Activated B cell treated with CpG ODN at 0.5 μM for 24 hours (primary cell): ENCODE results near the gene TNNC1. TPM values are rescaled to one million over a fixed set of nuclear protein-coding genes. Genes with fewer than 3 reads are reported as not detected.

ENCODE experiments used
- ATAC-seq: fragments of 200-7000 bp; cut with Tn5 transposase; one replicate; pipeline ENCODE4 v1.10.0; 2021; ENCODE audit warnings: low read depth, mild to moderate bottlenecking, moderate library complexity
- CTCF ChIA-PET: fragments of 350-600 bp; sonication (Branson Sonifier 250); formaldehyde crosslinking; loops from one replicate; lab custom pipeline; 2021; ENCODE audit warnings: antibody characterized with exemption; lab: Charles Lee
- POLR2A ChIA-PET: fragments of 350-600 bp; sonication (Branson Sonifier 250); formaldehyde crosslinking; loops from one replicate; lab custom pipeline; 2021; ENCODE audit warnings: antibody characterized with exemption; lab: Charles Lee
- DNase-seq: peaks from one replicate; pipeline ENCODE4 v3.0.0; 2022
- H3K27ac Mint-ChIP-seq: one replicate; pipeline ENCODE4 v1.8.0; 2020; ENCODE audit warnings: mixed read lengths
- H3K27me3 Mint-ChIP-seq: one replicate; pipeline ENCODE4 v1.8.0; 2021; ENCODE audit warnings: mixed read lengths
- H3K36me3 Mint-ChIP-seq: one replicate; pipeline ENCODE4 v1.8.0; 2021; ENCODE audit warnings: low read depth, mixed read lengths
- H3K4me1 Mint-ChIP-seq: one replicate; pipeline ENCODE4 v1.8.0; 2021; ENCODE audit warnings: mixed read lengths
- H3K4me3 Mint-ChIP-seq: one replicate; pipeline ENCODE4 v1.8.0; 2020; ENCODE audit warnings: mild to moderate bottlenecking, mixed read lengths
- H3K9me3 Mint-ChIP-seq: one replicate; pipeline ENCODE4 v1.8.0; 2020; ENCODE audit warnings: mixed read lengths
- intact Hi-C: fragments of 100-400 bp; cut with micrococcal nuclease; formaldehyde crosslinking; loops from one replicate; pipeline ENCODE4 v1.15.1; 2024
- total RNA-seq: library from RNA; stranded (reverse); gene quantifications from 2 replicates; pipeline ENCODE4 v1.2.3, GENCODE V29; 2022
- TF ChIP-seq, protein P1 (sequence below): fragments of 200-600 bp; IDR thresholded peaks from one replicate; pipeline ENCODE4 v1.8.0; 2022; ENCODE audit warnings: antibody characterized with exemption, mild to moderate bottlenecking

TNNC1 gene
- total RNA-seq, 1 donor from 2014 or later = not detected

DNA sequence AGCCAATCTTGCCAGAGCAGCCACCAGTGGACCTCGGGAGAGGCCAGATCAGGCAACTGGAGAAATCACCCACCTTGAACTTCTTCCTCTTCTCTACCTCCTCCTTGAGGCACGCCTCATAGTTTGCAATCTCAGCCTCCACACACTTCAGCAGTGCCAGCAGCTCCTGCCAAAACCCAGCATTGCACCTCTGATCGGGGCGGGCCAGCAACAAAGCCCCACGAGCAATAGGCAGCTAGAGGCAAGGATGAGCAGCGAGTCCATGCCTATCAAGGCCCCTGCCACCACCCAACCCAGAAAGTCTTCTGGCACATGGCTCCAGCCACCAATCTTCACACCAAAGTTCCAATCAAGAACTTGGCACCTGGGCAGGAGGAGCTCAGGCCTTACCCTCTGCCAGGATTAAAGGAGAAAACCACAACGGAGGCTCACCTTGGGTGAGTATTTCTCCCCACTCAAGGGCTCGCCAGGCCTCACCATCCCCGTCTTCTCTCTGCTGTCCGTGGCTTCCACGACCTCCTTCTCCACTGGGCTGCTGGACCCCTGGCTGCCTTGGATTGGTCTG, 51.1 kb downstream of the TNNC1 start:
- Mint-ChIP-seq H3K4me1 (no peaks in the 10 kb centered on the region), H3K9me3 (no peaks in the 10 kb centered on the region), H3K4me3 (no peak overlapping the region), H3K27ac (no peak overlapping the region), H3K27me3 (no peaks in the 10 kb centered on the region), H3K36me3 (peaks cover 80% of the 10 kb centered on the region)
- ChIA-PET CTCF (no interaction called here), POLR2A (no interaction called here)
- no peak for DNase-seq
- TF ChIP-seq, protein P1, sequence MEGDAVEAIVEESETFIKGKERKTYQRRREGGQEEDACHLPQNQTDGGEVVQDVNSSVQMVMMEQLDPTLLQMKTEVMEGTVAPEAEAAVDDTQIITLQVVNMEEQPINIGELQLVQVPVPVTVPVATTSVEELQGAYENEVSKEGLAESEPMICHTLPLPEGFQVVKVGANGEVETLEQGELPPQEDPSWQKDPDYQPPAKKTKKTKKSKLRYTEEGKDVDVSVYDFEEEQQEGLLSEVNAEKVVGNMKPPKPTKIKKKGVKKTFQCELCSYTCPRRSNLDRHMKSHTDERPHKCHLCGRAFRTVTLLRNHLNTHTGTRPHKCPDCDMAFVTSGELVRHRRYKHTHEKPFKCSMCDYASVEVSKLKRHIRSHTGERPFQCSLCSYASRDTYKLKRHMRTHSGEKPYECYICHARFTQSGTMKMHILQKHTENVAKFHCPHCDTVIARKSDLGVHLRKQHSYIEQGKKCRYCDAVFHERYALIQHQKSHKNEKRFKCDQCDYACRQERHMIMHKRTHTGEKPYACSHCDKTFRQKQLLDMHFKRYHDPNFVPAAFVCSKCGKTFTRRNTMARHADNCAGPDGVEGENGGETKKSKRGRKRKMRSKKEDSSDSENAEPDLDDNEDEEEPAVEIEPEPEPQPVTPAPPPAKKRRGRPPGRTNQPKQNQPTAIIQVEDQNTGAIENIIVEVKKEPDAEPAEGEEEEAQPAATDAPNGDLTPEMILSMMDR = no peak
- ATAC-seq = no peak
- intact Hi-C loops = no loop called here

GRCh38 chr3:52402101-52402521, 51.7 kb downstream of the TNNC1 start:
- DNase-seq = no peak
- Mint-ChIP-seq H3K9me3 (no peaks in the 10 kb centered on the region), H3K4me1 (no peaks in the 10 kb centered on the region), H3K27ac (no peak overlapping the region), H3K36me3 (peaks cover 77% of the 10 kb centered on the region), H3K4me3 (no peak overlapping the region), H3K27me3 (no peaks in the 10 kb centered on the region)
- intact Hi-C loops = no loop called here
- POLR2A ChIA-PET = no interaction called here
- no peak for ATAC-seq
- TF ChIP-seq, protein P1 = no peak
- CTCF ChIA-PET = no interaction called here

- ATAC-seq (no peak), DNase-seq (no peak)
- ChIA-PET CTCF (no interaction called here), POLR2A (no interaction called here)
- TF ChIP-seq, protein P1 = no peak
- Mint-ChIP-seq H3K4me3 (no peak overlapping the region), H3K27ac (no peak overlapping the region), H3K36me3 (peaks cover 73% of the 10 kb centered on the region), H3K27me3 (no peaks in the 10 kb centered on the region), H3K4me1 (no peaks in the 10 kb centered on the region), H3K9me3 (no peaks in the 10 kb centered on the region)
- intact Hi-C loops = no loop called here
These were observed 52.3 kb downstream of the TNNC1 start for GRCh38 chr3:52401551-52401950.

Other genes with a start within 250 kb of the TNNC1 start
- gene TLR9, start 228.4 kb downstream of the TNNC1 start, total RNA-seq = 10.4 and 11.4 TPM in 2 replicates
- 74.1 and 76.7 TPM in 2 replicates for gene TWF2, start 214.9 kb downstream of the TNNC1 start, total RNA-seq
- 44.4 and 44.6 TPM in 2 replicates for gene PPM1M, start 208.3 kb downstream of the TNNC1 start, total RNA-seq
- 84.1 and 86.4 TPM in 2 replicates for gene WDR82, start 175.4 kb downstream of the TNNC1 start, total RNA-seq
- 28.2 and 33.5 TPM in 2 replicates for gene GLYCTK, start 166.2 kb downstream of the TNNC1 start, total RNA-seq
- 22.8 and 25.8 TPM in 2 replicates for gene DNAH1, start 137.7 kb downstream of the TNNC1 start, total RNA-seq
- gene BAP1, start 44.0 kb downstream of the TNNC1 start, total RNA-seq = 98.7 and 105 TPM in 2 replicates
- 6.4 and 7.5 TPM in 2 replicates for gene PHF7, start 43.4 kb downstream of the TNNC1 start, total RNA-seq
- not detected in 2 replicates for gene SEMA3G, start 8.9 kb downstream of the TNNC1 start, total RNA-seq
- gene NISCH, start 1.6 kb upstream of the TNNC1 start, total RNA-seq = 79.6 and 89.5 TPM in 2 replicates
- gene STAB1, start 41.3 kb upstream of the TNNC1 start, total RNA-seq = 0.64 and 0.71 TPM in 2 replicates
- 9.5 and 9.9 TPM in 2 replicates for gene NT5DC2, start 79.8 kb upstream of the TNNC1 start, total RNA-seq
- gene UQCC5, start 82.6 kb upstream of the TNNC1 start, total RNA-seq = 11.7 and 13.6 TPM in 2 replicates
- 60.0 and 62.1 TPM in 2 replicates for gene PBRM1, start 231.9 kb upstream of the TNNC1 start, total RNA-seq
- 137 and 145 TPM in 2 replicates for gene GNL3, start 232.0 kb upstream of the TNNC1 start, total RNA-seq